ENCODE data around the gene PSMG4. TPM values are rescaled to one million over a fixed set of nuclear protein-coding genes. Genes with fewer than 3 reads are reported as not detected.

Gene PSMG4
- total RNA-seq, 2 donors from 2014 or later = 21.8 to 29.1 TPM

DNA sequence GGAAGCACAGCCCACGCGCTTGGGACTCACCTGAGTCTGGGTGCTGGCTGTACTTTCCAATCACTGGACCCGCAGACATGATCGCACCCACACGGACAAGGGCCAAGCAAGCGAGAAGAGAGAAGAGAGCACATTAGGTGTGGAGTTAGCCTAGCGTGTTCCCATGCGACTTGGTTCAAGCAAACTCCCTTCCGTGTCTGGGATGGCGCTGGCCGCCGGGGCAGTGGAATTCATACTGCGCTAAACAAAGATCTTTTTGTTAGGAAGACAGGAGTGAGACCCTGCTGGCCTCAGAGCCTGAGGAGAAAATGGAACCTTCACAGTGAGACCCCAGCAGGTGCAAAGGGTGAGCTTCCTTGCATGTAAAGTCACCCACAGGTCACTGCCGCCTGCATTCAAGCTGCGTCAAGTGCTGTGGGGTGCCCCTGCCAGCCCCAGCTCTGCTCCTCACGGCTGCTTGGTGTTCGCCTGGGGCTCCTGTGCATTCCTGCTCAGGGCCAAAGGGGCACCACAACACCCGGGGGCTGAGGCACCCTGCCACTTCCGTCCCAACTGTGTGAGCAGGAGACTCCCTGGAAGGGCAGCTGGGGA, 26.4 kb downstream of the PSMG4 start:
- no peak for ATAC-seq (replicated peaks in 1 of 2)
- H3K36me3 Mint-ChIP-seq (ENCODE audit: insufficient read depth in 2 of 2) = no peaks in the 10 kb centered on the region
- no peak for DNase-seq
- no peak overlapping the region for H3K4me3 Mint-ChIP-seq
- no peaks in the 10 kb centered on the region for H3K27me3 Mint-ChIP-seq (ENCODE audit: low read depth)
- H3K4me1 Mint-ChIP-seq (ENCODE audit: low read depth) = no peaks in the 10 kb centered on the region
- H3K27ac Mint-ChIP-seq = no peak overlapping the region
- H3K9me3 Mint-ChIP-seq = no peaks in the 10 kb centered on the region

- H3K27me3 Mint-ChIP-seq (ENCODE audit: low read depth) = no peaks in the 10 kb centered on the region
- DNase-seq (no peak), ATAC-seq (replicated peaks in 1 of 2) (no peak)
- H3K4me1 Mint-ChIP-seq (ENCODE audit: low read depth) = no peaks in the 10 kb centered on the region
- no peak overlapping the region for H3K4me3 Mint-ChIP-seq
- H3K9me3 Mint-ChIP-seq = no peaks in the 10 kb centered on the region
- no peak overlapping the region for H3K27ac Mint-ChIP-seq
- no peaks in the 10 kb centered on the region for H3K36me3 Mint-ChIP-seq (ENCODE audit: insufficient read depth in 2 of 2)
Measured at GRCh38 chr6:3285732-3286131, 27.0 kb downstream of the PSMG4 start.

DNA sequence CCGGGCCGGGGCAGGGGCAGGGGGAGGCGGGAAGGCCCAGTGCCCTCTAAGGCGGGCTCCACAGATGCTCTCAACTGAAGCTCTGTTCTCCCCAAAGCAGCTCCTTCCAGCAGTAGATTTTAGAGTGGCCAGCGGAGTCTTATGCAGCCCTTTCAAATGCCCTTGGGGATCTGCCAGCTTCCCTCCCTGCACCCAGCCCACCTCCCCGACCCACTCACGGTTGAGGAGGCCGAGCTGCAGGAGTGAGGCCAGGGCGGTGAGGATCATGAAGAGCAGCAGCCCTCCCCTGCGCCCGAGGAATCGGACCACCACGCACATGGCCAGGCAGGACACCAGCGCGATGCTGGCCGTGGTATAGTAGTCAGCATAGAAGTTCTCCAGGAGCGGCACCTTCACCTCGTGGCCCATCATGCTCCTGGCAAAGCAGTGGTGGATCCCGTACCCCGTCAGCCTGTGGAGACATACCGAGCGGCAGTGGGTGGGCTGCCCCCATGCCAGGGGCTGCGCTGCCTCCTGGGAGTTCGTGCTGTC, 28.0 kb downstream of the PSMG4 start:
- Mint-ChIP-seq H3K36me3 (ENCODE audit: insufficient read depth in 2 of 2) (no peaks in the 10 kb centered on the region), H3K4me3 (no peak overlapping the region), H3K4me1 (ENCODE audit: low read depth) (no peaks in the 10 kb centered on the region), H3K9me3 (no peaks in the 10 kb centered on the region), H3K27me3 (ENCODE audit: low read depth) (no peaks in the 10 kb centered on the region), H3K27ac (no peak overlapping the region)
- DNase-seq (no peak), ATAC-seq (replicated peaks in 1 of 2) (no peak)

DNA sequence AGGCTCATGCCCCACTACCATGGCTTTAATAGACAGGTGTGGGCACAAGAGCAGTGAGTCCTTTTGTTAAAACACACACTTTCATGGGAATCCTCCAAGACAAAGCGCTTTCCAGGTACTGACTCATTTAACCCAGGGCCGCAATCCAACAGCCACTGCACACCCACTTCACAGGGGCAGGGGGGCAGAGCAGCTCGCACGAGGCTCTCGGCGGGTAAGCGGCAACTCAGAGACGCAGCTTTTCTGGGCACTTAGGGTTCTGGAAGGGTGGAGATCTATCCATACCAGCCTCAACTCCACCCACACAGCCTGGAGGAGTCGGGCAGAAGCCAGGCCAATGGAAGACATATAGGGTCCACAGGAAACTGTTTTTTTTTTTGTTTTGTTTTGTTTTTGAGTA, 28.6 kb downstream of the PSMG4 start:
- Mint-ChIP-seq H3K4me1 (ENCODE audit: low read depth) (no peaks in the 10 kb centered on the region), H3K9me3 (no peaks in the 10 kb centered on the region), H3K27me3 (ENCODE audit: low read depth) (no peaks in the 10 kb centered on the region), H3K27ac (no peak overlapping the region), H3K4me3 (no peak overlapping the region), H3K36me3 (ENCODE audit: insufficient read depth in 2 of 2) (no peaks in the 10 kb centered on the region)
- ATAC-seq (replicated peaks in 1 of 2) (no peak), DNase-seq (no peak)

- no peak for DNase-seq
- no peak overlapping the region for H3K27ac Mint-ChIP-seq
- H3K9me3 Mint-ChIP-seq = no peaks in the 10 kb centered on the region
Measured at GRCh38 chr6:3287976-3288707, 29.4 kb downstream of the PSMG4 start.

GRCh38 chr6:3288711-3289663, 30.2 kb downstream of the PSMG4 start:
- Mint-ChIP-seq H3K4me1 (ENCODE audit: low read depth) (no peaks in the 10 kb centered on the region), H3K9me3 (no peaks in the 10 kb centered on the region), H3K27ac (no peak overlapping the region), H3K27me3 (ENCODE audit: low read depth) (no peaks in the 10 kb centered on the region), H3K4me3 (no peak overlapping the region), H3K36me3 (ENCODE audit: insufficient read depth in 2 of 2) (no peaks in the 10 kb centered on the region)
- ATAC-seq (replicated peaks in 1 of 2) = no peak
- no peak for DNase-seq

More at GRCh38 chr6:3287976-3288707, 29.4 kb downstream of the PSMG4 start:
- H3K27me3 Mint-ChIP-seq (ENCODE audit: low read depth) = no peaks in the 10 kb centered on the region
- no peak overlapping the region for H3K4me3 Mint-ChIP-seq
- no peaks in the 10 kb centered on the region for H3K4me1 Mint-ChIP-seq (ENCODE audit: low read depth)
- H3K36me3 Mint-ChIP-seq (ENCODE audit: insufficient read depth in 2 of 2) = no peaks in the 10 kb centered on the region
- ATAC-seq (replicated peaks in 1 of 2) = no peak

- ATAC-seq (replicated peaks in 1 of 2) (no peak), DNase-seq (no peak)
- H3K27me3 Mint-ChIP-seq (ENCODE audit: low read depth) = no peaks in the 10 kb centered on the region
- H3K36me3 Mint-ChIP-seq (ENCODE audit: insufficient read depth in 2 of 2) = no peaks in the 10 kb centered on the region
- no peak overlapping the region for H3K27ac Mint-ChIP-seq
- no peaks in the 10 kb centered on the region for H3K9me3 Mint-ChIP-seq
- H3K4me3 Mint-ChIP-seq = no peak overlapping the region
- no peaks in the 10 kb centered on the region for H3K4me1 Mint-ChIP-seq (ENCODE audit: low read depth)
Measured at GRCh38 chr6:3289664-3290055, 30.9 kb downstream of the PSMG4 start.

DNA sequence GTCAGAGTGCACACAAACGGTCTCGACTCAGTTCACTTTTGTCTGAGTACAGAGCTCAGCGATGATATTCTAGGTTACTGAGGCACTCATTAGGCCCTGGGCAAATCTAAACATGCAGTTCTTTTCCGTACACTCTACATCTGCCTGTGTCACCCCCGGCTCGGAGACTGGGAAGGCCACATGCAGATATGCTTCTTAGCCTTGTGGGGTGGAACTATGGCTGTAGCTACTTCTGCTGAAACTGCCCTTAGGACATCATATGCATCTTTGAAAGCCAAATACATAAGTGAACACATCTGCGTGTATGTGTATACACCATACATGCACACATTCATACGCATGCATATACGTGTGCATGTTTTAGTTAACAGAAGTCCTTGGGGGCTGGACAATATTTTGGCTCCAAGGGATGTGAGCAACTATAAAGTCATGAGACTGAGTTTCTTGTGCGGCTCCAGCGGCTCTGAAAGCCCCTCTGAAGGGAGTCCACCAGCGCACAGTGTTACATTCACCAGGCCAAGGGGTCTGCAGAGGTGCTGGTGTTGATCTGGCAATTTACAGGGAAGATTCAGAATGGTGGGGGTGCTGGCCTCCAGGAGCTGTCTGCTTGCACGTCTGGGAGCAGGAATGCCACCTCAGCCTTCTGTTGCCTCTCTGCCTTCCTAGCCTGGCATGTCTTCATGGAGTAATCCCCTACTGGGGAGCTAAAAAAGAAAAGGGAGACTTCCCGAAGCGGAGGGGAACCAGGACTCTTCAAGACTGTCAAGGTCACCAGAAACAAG, 31.6 kb downstream of the PSMG4 start:
- Mint-ChIP-seq H3K36me3 (ENCODE audit: insufficient read depth in 2 of 2) (no peaks in the 10 kb centered on the region), H3K27me3 (ENCODE audit: low read depth) (no peaks in the 10 kb centered on the region), H3K9me3 (no peaks in the 10 kb centered on the region), H3K4me3 (no peak overlapping the region), H3K4me1 (ENCODE audit: low read depth) (no peaks in the 10 kb centered on the region), H3K27ac (no peak overlapping the region)
- no peak for DNase-seq
- no peak for ATAC-seq (replicated peaks in 1 of 2)

- Mint-ChIP-seq H3K4me3 (no peak overlapping the region), H3K27me3 (ENCODE audit: low read depth) (no peaks in the 10 kb centered on the region), H3K36me3 (ENCODE audit: insufficient read depth in 2 of 2) (no peaks in the 10 kb centered on the region), H3K4me1 (ENCODE audit: low read depth) (no peaks in the 10 kb centered on the region), H3K27ac (no peak overlapping the region), H3K9me3 (no peaks in the 10 kb centered on the region)
- DNase-seq = no peak
- ATAC-seq (replicated peaks in 1 of 2) = no peak
Measured at GRCh38 chr6:3290931-3291211, 32.1 kb downstream of the PSMG4 start.

- Mint-ChIP-seq H3K27ac (no peak overlapping the region), H3K9me3 (no peaks in the 10 kb centered on the region), H3K4me1 (ENCODE audit: low read depth) (no peaks in the 10 kb centered on the region), H3K4me3 (no peak overlapping the region), H3K27me3 (ENCODE audit: low read depth) (no peaks in the 10 kb centered on the region), H3K36me3 (ENCODE audit: insufficient read depth in 2 of 2) (no peaks in the 10 kb centered on the region)
- DNase-seq (no peak), ATAC-seq (replicated peaks in 1 of 2) (no peak)
Measured at GRCh38 chr6:3291346-3291745, 32.6 kb downstream of the PSMG4 start.

GRCh38 chr6:3291987-3292386, 33.2 kb downstream of the PSMG4 start:
- H3K27me3 Mint-ChIP-seq (ENCODE audit: low read depth) = no peaks in the 10 kb centered on the region
- H3K4me1 Mint-ChIP-seq (ENCODE audit: low read depth) = no peaks in the 10 kb centered on the region
- H3K36me3 Mint-ChIP-seq (ENCODE audit: insufficient read depth in 2 of 2) = no peaks in the 10 kb centered on the region
- DNase-seq (no peak), ATAC-seq (replicated peaks in 1 of 2) (no peak)
- H3K9me3 Mint-ChIP-seq = no peaks in the 10 kb centered on the region
- no peak overlapping the region for H3K27ac Mint-ChIP-seq
- no peak overlapping the region for H3K4me3 Mint-ChIP-seq

GRCh38 chr6:3292431-3293197, 33.9 kb downstream of the PSMG4 start:
- no peaks in the 10 kb centered on the region for H3K4me1 Mint-ChIP-seq (ENCODE audit: low read depth)
- H3K4me3 Mint-ChIP-seq = no peak overlapping the region
- no peak overlapping the region for H3K27ac Mint-ChIP-seq
- H3K9me3 Mint-ChIP-seq = no peaks in the 10 kb centered on the region
- ATAC-seq (replicated peaks in 1 of 2) = no peak
- H3K27me3 Mint-ChIP-seq (ENCODE audit: low read depth) = no peaks in the 10 kb centered on the region
- DNase-seq = no peak
- H3K36me3 Mint-ChIP-seq (ENCODE audit: insufficient read depth in 2 of 2) = no peaks in the 10 kb centered on the region

Data from activated T-cell treated with anti-CD3 and anti-CD28 coated beads, Interleukin-2, amount 50 U/mL, for 72 hours (primary cell).